Nephron (organoid): ENCODE measurements around the gene ZNF512B.
"Not testable (repeated sequence)": the region's sequence is repeated elsewhere in the genome, so short reads cannot be mapped to it uniquely, and the experiment has no call there.

Experiments
- H3K27ac Mint-ChIP-seq, 3 experiments: 2 replicates each; pipeline ENCODE4 v1.8.0; 2020; ENCODE audit warnings: mixed read lengths in 3 of 3, mild to moderate bottlenecking in 2 of 3, moderate library complexity in 1 of 3
- H3K27me3 Mint-ChIP-seq: 2 replicates; pipeline ENCODE4 v1.8.0; 2021; ENCODE audit warnings: low read depth, mild to moderate bottlenecking, moderate library complexity, mixed read lengths
- H3K36me3 Mint-ChIP-seq: 2 replicates; pipeline ENCODE4 v1.8.0; 2020; ENCODE audit warnings: low read depth, mixed read lengths
- H3K4me1 Mint-ChIP-seq: 2 replicates; pipeline ENCODE4 v1.8.0; 2020; ENCODE audit warnings: mixed read lengths
- H3K4me3 Mint-ChIP-seq, 3 experiments: 2 replicates each; pipeline ENCODE4 v1.8.0; 2020; ENCODE audit warnings: mild to moderate bottlenecking in 3 of 3, mixed read lengths in 3 of 3, moderate library complexity in 2 of 3
- H3K9me3 Mint-ChIP-seq: 2 replicates; pipeline ENCODE4 v1.8.0; 2020; ENCODE audit warnings: mixed read lengths
- CTCF ChIP-seq, 3 experiments: fragments of 200-600 bp; sonication (generic); IDR thresholded peaks; one replicate each; pipeline ENCODE4 v1.5.0; 2021; ENCODE audit warnings: antibody characterized with exemption in 3 of 3; ENCODE audit not compliant: unreplicated experiment in 3 of 3

ZNF512B gene

GRCh38 chr20:63961664-63962425 lies 7.9 kb downstream of the ZNF512B start:
- no peak overlapping the region for H3K27ac Mint-ChIP-seq
- no peak overlapping the region for H3K4me3 Mint-ChIP-seq
- no peaks in the 10 kb centered on the region for H3K27me3 Mint-ChIP-seq
- no peaks in the 10 kb centered on the region for H3K9me3 Mint-ChIP-seq
- peaks cover 14% of the 10 kb centered on the region for H3K36me3 Mint-ChIP-seq
- no peak for TF ChIP-seq CTCF (IDR thresholded peaks at IDR 0.05; ENCODE audit: unreplicated experiment in 3 of 3)
- peaks cover 5% of the 10 kb centered on the region for H3K4me1 Mint-ChIP-seq

GRCh38 chr20:63960654-63961621 lies 8.8 kb downstream of the ZNF512B start:
- H3K36me3 Mint-ChIP-seq, H3K4me3 Mint-ChIP-seq, H3K4me1 Mint-ChIP-seq, H3K27me3 Mint-ChIP-seq, H3K27ac Mint-ChIP-seq, H3K9me3 Mint-ChIP-seq: not testable (repeated sequence)

- H3K27ac Mint-ChIP-seq = no peak overlapping the region
- peaks cover 4% of the 10 kb centered on the region for H3K36me3 Mint-ChIP-seq
- peaks cover 5% of the 10 kb centered on the region for H3K4me1 Mint-ChIP-seq
- no peaks in the 10 kb centered on the region for H3K9me3 Mint-ChIP-seq
- TF ChIP-seq CTCF (IDR thresholded peaks at IDR 0.05; ENCODE audit: unreplicated experiment in 3 of 3) = no peak
- H3K27me3 Mint-ChIP-seq = no peaks in the 10 kb centered on the region
- no peak overlapping the region for H3K4me3 Mint-ChIP-seq
Observed at GRCh38 chr20:63959699-63960075, 10.0 kb downstream of the ZNF512B start.

GRCh38 chr20:63958964-63959698 lies 10.6 kb downstream of the ZNF512B start:
- Mint-ChIP-seq H3K4me1 (peaks cover 10% of the 10 kb centered on the region), H3K4me3 (peak overlapping the region in 1 of 3 experiments; percentile 17), H3K27me3 (no peaks in the 10 kb centered on the region), H3K36me3 (peaks cover 4% of the 10 kb centered on the region), H3K9me3 (no peaks in the 10 kb centered on the region), H3K27ac (no peak overlapping the region)
- no peak for TF ChIP-seq CTCF (IDR thresholded peaks at IDR 0.05; ENCODE audit: unreplicated experiment in 3 of 3)

- peaks cover 16% of the 10 kb centered on the region for H3K4me1 Mint-ChIP-seq
- H3K27me3 Mint-ChIP-seq = no peaks in the 10 kb centered on the region
- peak overlapping the region in 2 of 3 experiments; percentile 21 to 60 for H3K4me3 Mint-ChIP-seq
- peaks cover 4% of the 10 kb centered on the region for H3K36me3 Mint-ChIP-seq
- no peaks in the 10 kb centered on the region for H3K9me3 Mint-ChIP-seq
- no peak overlapping the region for H3K27ac Mint-ChIP-seq
- no peak for TF ChIP-seq CTCF (IDR thresholded peaks at IDR 0.05; ENCODE audit: unreplicated experiment in 3 of 3)
Observed at GRCh38 chr20:63958471-63958870, 11.3 kb downstream of the ZNF512B start.
